ENCODE data around the gene SMIM41.
"Not testable (repeated sequence)": the region's sequence is repeated elsewhere in the genome, so short reads cannot be mapped to it uniquely, and the experiment has no call there.

The SMIM41 gene

DNA sequence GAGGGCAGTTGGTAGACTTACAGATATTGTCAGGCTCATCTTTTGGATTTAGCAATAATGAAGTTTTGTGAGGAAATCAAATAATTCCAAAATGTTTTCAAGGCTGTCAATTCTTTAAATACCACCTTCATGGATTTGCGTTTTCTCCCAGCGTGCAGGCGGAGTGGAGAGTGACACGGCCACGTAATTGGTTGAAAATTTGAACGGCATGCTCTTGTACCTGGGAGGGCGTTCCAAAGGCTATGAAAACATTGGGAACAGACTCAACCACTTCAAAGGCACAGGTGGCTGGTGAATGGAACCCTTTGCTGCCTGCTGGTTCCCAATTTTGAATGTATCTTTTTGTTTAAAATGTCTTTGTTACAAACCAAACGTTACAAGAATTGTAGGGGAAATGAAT is 12.4 kb downstream of the SMIM41 start:
- TF ChIP-seq, protein P1, sequence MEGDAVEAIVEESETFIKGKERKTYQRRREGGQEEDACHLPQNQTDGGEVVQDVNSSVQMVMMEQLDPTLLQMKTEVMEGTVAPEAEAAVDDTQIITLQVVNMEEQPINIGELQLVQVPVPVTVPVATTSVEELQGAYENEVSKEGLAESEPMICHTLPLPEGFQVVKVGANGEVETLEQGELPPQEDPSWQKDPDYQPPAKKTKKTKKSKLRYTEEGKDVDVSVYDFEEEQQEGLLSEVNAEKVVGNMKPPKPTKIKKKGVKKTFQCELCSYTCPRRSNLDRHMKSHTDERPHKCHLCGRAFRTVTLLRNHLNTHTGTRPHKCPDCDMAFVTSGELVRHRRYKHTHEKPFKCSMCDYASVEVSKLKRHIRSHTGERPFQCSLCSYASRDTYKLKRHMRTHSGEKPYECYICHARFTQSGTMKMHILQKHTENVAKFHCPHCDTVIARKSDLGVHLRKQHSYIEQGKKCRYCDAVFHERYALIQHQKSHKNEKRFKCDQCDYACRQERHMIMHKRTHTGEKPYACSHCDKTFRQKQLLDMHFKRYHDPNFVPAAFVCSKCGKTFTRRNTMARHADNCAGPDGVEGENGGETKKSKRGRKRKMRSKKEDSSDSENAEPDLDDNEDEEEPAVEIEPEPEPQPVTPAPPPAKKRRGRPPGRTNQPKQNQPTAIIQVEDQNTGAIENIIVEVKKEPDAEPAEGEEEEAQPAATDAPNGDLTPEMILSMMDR (IDR thresholded peaks at IDR 0.05; ENCODE audit: control insufficient read depth, insufficient read depth, low read depth, low read length, missing control alignments) = no peak
- H3K4me3 ChIP-seq (ENCODE audit: control insufficient read depth, low read depth, low read length) = no peak overlapping the region
- DNase-seq (ENCODE audit: low read depth) = no peak

DNA sequence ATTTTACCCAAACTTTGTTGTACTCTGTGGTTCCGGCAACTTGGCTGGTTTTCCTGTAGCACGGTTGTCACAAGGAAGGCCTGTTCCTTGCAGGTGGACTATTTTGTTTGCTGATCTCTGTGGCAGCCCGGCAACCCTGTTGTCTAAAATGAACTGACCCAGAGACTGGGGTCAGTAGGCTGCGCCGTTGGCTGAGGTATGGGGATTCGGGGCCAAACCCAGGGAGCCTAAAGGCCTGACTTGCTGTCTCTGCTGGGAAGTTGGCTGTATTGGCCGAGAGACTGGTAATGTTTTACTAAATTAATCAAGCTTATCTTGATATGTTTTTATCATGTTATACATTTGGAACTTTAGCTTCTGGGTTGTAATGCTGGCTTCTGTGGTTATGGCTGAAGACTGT is 13.8 kb downstream of the SMIM41 start:
- no peak for DNase-seq (ENCODE audit: low read depth)
- H3K4me3 ChIP-seq (ENCODE audit: control insufficient read depth, low read depth, low read length) = no peak overlapping the region
- TF ChIP-seq, protein P1 (IDR thresholded peaks at IDR 0.05; ENCODE audit: control insufficient read depth, insufficient read depth, low read depth, low read length, missing control alignments) = no peak

- DNase-seq (ENCODE audit: low read depth) = no peak
- TF ChIP-seq, protein P1 (IDR thresholded peaks at IDR 0.05; ENCODE audit: control insufficient read depth, insufficient read depth, low read depth, low read length, missing control alignments) = no peak
- H3K4me3 ChIP-seq (ENCODE audit: control insufficient read depth, low read depth, low read length) = no peak overlapping the region
These were observed 17.0 kb downstream of the SMIM41 start for GRCh38 chr12:52096332-52097044.

DNA sequence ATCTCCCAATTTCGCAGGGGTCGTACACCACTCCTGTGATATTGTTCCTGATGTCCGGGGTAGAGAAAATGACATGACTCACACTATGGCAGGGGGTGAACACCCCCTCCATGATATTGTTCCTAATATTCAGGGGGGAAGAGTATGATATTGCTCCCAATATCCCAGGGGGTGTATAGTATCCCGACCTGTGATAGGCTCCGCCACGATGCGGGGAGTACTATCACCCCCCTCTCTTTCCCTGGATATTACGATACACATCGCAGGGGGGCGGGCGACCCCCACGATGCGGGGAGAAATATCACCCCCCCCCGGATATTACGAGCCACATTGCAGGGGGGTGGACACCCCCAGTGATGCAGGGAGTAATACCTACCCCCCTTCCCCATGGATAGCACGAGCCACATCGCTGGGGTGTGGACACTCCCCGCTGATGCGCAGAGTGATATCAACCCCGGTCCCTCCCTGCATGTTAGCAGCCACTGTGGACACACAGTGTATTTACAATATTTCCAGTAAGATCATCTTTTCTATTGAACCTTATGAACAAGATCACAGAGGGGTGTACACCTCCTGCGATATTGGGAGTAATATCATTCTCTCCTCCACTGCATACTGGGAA is 17.7 kb downstream of the SMIM41 start:
- TF ChIP-seq, protein P1 (IDR thresholded peaks at IDR 0.05; ENCODE audit: control insufficient read depth, insufficient read depth, low read depth, low read length, missing control alignments) = no peak
- no peak overlapping the region for H3K4me3 ChIP-seq (ENCODE audit: control insufficient read depth, low read depth, low read length)
- no peak for DNase-seq (ENCODE audit: low read depth)

- not testable (repeated sequence) for H3K4me3 ChIP-seq (ENCODE audit: control insufficient read depth, low read depth, low read length); DNase-seq (ENCODE audit: low read depth)
These were observed 25.1 kb downstream of the SMIM41 start for GRCh38 chr12:52104431-52105089.

DNA sequence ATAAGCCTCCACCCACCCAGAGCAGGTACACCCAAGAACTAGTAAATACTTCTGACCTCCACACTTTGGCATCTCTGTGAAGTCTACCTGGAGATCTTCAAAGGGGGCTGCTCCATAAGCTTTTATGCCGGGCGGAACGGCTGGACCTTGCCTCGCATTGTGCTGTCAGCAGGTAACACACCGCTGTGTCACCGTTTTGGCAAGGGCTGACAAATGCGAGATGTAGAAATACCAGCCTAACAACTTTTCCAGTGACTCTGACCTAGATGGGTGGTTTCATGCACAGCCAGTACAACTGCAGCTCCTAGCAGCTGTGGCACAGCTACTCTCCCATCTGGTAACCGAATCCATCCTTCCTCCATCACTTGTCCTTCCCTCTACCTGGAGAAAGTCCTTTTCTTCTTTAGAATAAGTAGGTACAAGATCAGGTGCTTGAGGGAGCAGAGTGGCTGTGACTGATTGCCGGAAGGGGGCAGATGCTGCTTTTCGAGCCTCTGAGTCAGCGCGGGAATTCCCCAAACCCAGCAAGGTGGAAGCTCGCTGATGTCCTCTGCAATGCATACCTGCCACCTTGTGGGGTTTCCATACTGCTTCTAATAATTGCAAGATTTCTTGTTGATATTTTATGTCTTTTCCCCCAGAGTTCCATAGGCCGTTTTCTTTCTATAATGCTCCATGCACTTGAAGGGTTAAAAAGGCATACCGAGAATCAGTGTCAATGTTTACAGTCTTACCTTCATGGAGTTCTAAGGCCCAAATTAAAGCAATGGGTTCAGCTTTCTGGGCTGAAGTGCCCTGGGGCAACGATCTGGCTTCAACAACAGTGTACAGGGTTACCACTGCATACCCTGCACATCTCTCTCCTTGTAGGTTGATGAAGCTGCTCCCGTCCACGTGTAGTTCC is 37.0 kb downstream of the SMIM41 start:
- H3K4me3 ChIP-seq (ENCODE audit: control insufficient read depth, low read depth, low read length); DNase-seq (ENCODE audit: low read depth): not testable (repeated sequence)

GRCh38 chr12:52117806-52118475 is 38.4 kb downstream of the SMIM41 start:
- H3K4me3 ChIP-seq (ENCODE audit: control insufficient read depth, low read depth, low read length) = not testable (repeated sequence)

More at GRCh38 chr12:52117806-52118475, 38.4 kb downstream of the SMIM41 start:
- DNase-seq (ENCODE audit: low read depth) = not testable (repeated sequence)
